ENCODE data around the gene CA10.

- TF ChIP-seq, protein P1, sequence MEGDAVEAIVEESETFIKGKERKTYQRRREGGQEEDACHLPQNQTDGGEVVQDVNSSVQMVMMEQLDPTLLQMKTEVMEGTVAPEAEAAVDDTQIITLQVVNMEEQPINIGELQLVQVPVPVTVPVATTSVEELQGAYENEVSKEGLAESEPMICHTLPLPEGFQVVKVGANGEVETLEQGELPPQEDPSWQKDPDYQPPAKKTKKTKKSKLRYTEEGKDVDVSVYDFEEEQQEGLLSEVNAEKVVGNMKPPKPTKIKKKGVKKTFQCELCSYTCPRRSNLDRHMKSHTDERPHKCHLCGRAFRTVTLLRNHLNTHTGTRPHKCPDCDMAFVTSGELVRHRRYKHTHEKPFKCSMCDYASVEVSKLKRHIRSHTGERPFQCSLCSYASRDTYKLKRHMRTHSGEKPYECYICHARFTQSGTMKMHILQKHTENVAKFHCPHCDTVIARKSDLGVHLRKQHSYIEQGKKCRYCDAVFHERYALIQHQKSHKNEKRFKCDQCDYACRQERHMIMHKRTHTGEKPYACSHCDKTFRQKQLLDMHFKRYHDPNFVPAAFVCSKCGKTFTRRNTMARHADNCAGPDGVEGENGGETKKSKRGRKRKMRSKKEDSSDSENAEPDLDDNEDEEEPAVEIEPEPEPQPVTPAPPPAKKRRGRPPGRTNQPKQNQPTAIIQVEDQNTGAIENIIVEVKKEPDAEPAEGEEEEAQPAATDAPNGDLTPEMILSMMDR (IDR thresholded peaks at IDR 0.05) = no peak
- no peak for TF ChIP-seq POLR2AphosphoS5 (IDR thresholded peaks at IDR 0.05)
- no peak for TF ChIP-seq POLR2A (IDR thresholded peaks at IDR 0.05)
These were observed 251.5 kb downstream of the CA10 start for GRCh38 chr17:51907041-51907440.

All from sigmoid colon (tissue), 4 donors.